ENCODE results near the gene TLR10.

DNA sequence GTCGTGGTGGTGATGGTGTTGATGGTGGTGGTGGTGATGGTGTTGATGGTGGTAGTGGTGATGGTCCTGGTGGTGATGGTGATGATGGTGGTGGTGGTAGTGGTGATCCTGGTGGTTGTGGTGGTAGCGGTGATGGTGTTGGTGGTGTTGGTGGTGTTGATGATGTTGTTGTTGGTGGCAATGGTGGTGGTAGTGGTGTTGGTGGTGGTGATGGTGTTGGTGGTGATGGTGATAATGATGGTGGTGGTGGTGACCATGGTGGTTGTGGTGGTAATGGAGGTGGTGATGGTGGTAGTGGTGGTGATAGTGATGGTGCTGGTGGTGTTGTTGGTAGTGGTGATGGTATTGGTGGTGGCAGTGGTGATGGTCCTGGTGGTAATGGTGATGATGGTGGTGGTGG lies 49.1 kb downstream of the TLR10 start:
- TF ChIP-seq, protein P1, sequence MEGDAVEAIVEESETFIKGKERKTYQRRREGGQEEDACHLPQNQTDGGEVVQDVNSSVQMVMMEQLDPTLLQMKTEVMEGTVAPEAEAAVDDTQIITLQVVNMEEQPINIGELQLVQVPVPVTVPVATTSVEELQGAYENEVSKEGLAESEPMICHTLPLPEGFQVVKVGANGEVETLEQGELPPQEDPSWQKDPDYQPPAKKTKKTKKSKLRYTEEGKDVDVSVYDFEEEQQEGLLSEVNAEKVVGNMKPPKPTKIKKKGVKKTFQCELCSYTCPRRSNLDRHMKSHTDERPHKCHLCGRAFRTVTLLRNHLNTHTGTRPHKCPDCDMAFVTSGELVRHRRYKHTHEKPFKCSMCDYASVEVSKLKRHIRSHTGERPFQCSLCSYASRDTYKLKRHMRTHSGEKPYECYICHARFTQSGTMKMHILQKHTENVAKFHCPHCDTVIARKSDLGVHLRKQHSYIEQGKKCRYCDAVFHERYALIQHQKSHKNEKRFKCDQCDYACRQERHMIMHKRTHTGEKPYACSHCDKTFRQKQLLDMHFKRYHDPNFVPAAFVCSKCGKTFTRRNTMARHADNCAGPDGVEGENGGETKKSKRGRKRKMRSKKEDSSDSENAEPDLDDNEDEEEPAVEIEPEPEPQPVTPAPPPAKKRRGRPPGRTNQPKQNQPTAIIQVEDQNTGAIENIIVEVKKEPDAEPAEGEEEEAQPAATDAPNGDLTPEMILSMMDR (IDR thresholded peaks at IDR 0.05): no peak
- TF ChIP-seq ZNF302 (CRISPR knock-in tag; IDR thresholded peaks at IDR 0.05): no peak
- TF ChIP-seq CHD2 (IDR thresholded peaks at IDR 0.05; ENCODE audit: low read length, partially characterized antibody): no peak
- TF ChIP-seq, protein P2, sequence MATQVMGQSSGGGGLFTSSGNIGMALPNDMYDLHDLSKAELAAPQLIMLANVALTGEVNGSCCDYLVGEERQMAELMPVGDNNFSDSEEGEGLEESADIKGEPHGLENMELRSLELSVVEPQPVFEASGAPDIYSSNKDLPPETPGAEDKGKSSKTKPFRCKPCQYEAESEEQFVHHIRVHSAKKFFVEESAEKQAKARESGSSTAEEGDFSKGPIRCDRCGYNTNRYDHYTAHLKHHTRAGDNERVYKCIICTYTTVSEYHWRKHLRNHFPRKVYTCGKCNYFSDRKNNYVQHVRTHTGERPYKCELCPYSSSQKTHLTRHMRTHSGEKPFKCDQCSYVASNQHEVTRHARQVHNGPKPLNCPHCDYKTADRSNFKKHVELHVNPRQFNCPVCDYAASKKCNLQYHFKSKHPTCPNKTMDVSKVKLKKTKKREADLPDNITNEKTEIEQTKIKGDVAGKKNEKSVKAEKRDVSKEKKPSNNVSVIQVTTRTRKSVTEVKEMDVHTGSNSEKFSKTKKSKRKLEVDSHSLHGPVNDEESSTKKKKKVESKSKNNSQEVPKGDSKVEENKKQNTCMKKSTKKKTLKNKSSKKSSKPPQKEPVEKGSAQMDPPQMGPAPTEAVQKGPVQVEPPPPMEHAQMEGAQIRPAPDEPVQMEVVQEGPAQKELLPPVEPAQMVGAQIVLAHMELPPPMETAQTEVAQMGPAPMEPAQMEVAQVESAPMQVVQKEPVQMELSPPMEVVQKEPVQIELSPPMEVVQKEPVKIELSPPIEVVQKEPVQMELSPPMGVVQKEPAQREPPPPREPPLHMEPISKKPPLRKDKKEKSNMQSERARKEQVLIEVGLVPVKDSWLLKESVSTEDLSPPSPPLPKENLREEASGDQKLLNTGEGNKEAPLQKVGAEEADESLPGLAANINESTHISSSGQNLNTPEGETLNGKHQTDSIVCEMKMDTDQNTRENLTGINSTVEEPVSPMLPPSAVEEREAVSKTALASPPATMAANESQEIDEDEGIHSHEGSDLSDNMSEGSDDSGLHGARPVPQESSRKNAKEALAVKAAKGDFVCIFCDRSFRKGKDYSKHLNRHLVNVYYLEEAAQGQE (IDR thresholded peaks at IDR 0.05): no peak
- TF ChIP-seq MYC (IDR thresholded peaks at IDR 0.05; ENCODE audit: borderline replicate concordance, low read length): no peak
- no peak for TF ChIP-seq POLR2A (IDR thresholded peaks at IDR 0.05; ENCODE audit: low read length)
- TF ChIP-seq BHLHE40 (IDR thresholded peaks at IDR 0.05; ENCODE audit: low read depth, low read length): no peak
- no peak for TF ChIP-seq RAD21 (conservative IDR thresholded peaks at IDR 0.05 in 1 of 2, IDR thresholded peaks at IDR 0.05 in 1 of 2)
- no peak for TF ChIP-seq RFX5 (IDR thresholded peaks at IDR 0.05)

Data from A549 (cell line).